A673 (cell line): ENCODE results near the gene SMC6.

Experiments
- EZH2 ChIP-seq: fragments of 200-600 bp; sonication (generic); IDR thresholded peaks from 2 replicates; pipeline ENCODE4 v1.6.1; 2017; ENCODE audit warnings: borderline replicate concordance, low read depth, mild to moderate bottlenecking, mixed read lengths, antibody characterized with exemption, low read length; ENCODE audit not compliant: poor library complexity, severe bottlenecking
- TF ChIP-seq, protein P1 (sequence below): fragments of 300-800, 200-600 bp; sonication (generic); conservative IDR thresholded peaks from 2 replicates; pipeline ENCODE4 v1.5.1; 2017; ENCODE audit warnings: low read depth, mild to moderate bottlenecking, antibody characterized with exemption, low read length, moderate library complexity, mixed read lengths

GRCh38 chr2:17800219-17800618 lies 46.6 kb upstream of the SMC6 start:
- TF ChIP-seq, protein P1, sequence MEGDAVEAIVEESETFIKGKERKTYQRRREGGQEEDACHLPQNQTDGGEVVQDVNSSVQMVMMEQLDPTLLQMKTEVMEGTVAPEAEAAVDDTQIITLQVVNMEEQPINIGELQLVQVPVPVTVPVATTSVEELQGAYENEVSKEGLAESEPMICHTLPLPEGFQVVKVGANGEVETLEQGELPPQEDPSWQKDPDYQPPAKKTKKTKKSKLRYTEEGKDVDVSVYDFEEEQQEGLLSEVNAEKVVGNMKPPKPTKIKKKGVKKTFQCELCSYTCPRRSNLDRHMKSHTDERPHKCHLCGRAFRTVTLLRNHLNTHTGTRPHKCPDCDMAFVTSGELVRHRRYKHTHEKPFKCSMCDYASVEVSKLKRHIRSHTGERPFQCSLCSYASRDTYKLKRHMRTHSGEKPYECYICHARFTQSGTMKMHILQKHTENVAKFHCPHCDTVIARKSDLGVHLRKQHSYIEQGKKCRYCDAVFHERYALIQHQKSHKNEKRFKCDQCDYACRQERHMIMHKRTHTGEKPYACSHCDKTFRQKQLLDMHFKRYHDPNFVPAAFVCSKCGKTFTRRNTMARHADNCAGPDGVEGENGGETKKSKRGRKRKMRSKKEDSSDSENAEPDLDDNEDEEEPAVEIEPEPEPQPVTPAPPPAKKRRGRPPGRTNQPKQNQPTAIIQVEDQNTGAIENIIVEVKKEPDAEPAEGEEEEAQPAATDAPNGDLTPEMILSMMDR, result no peak
- no peak for TF ChIP-seq EZH2
